GM12864 (cell line): ENCODE results near the gene OR11L1.

Experiments used
- DNase-seq: peaks from one replicate; pipeline ENCODE4 v3.0.0-alpha.2; 2011; ENCODE audit warnings: low read depth
- H3K4me3 ChIP-seq: 2 replicates; pipeline ENCODE4 v1.5.1; 2011; ENCODE audit warnings: mild to moderate bottlenecking, low read depth, low read length, control low read depth
- TF ChIP-seq, protein P1 (sequence below): IDR thresholded peaks from 2 replicates; pipeline ENCODE4 v1.5.1; 2011; ENCODE audit warnings: low read depth, mild to moderate bottlenecking, moderate library complexity, low read length, control low read depth, inconsistent platforms; ENCODE audit errors: missing control alignments

The OR11L1 gene

DNA sequence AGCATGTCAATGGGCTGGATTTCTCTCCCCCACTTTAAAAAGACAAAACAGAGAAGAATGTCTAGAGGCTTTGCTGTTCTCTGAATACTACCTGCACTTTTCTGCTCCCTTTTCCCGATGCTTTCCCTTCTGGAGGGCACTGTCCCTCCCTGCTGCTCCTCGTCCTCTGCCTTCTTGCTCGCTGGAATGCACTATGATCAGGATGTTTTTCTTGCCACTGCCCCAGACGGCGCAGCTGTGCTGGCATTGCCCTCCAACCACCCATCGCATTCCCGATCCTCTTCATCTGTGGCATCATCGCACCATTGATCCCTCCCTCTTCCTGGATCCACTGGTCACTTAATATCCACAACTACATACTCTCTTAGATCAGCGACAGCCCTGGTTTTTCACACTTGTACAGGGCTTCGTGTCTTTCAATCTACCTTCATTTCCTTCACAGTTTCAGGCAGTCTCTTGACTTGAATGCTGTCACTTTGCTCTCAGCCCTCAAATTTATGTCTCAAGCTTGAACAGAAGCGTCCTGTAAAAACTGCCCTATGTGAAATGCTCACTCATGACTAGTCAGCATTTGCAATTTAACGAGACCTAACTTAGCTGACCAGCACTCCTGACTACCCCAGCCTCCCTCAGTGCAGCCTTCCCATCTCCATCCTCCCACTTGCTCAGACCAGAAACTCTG, 3.5 kb upstream of the OR11L1 start:
- DNase-seq = no peak
- TF ChIP-seq, protein P1, sequence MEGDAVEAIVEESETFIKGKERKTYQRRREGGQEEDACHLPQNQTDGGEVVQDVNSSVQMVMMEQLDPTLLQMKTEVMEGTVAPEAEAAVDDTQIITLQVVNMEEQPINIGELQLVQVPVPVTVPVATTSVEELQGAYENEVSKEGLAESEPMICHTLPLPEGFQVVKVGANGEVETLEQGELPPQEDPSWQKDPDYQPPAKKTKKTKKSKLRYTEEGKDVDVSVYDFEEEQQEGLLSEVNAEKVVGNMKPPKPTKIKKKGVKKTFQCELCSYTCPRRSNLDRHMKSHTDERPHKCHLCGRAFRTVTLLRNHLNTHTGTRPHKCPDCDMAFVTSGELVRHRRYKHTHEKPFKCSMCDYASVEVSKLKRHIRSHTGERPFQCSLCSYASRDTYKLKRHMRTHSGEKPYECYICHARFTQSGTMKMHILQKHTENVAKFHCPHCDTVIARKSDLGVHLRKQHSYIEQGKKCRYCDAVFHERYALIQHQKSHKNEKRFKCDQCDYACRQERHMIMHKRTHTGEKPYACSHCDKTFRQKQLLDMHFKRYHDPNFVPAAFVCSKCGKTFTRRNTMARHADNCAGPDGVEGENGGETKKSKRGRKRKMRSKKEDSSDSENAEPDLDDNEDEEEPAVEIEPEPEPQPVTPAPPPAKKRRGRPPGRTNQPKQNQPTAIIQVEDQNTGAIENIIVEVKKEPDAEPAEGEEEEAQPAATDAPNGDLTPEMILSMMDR = no peak
- no peak overlapping the region for H3K4me3 ChIP-seq

DNA sequence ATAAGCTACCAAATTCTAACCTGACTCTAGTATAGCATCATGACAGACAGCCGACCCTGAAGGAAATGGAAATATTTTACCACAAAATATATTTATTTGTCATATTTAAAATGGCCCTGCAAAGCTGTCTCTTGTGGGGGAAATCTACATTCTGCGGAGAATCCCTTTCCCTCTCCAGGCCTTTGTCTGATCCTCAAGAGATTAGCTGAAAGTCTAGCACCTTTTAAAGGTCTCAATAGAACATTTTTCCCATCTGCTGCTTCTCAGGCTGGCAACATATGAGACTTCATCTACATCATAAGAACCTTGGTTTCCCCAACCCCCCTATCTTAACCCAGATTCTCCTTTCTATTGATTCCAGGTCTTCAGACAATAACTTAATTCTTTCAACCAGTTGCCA, 1.7 kb upstream of the OR11L1 start:
- TF ChIP-seq, protein P1 = no peak
- H3K4me3 ChIP-seq = no peak overlapping the region
- DNase-seq = no peak

DNA sequence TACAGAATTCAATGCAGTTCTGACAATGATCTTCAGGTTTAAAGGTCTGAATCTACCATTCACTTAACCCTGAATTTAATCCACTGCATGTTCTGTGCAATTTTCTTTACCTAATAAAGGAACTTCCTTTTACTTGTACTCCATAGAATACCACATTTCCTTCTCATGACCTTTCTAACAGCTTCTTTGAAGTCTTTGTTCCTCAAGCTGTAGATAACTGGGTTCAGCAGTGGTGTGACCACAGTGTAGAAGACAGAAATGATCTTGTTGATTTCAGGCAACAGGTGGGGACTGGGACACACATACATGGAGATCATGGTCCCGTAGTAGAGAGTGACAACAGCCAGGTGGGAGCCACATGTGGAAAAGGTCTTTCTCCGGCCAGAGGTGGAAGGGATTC, 878 bp downstream of the OR11L1 start:
- no peak for DNase-seq
- H3K4me3 ChIP-seq = no peak overlapping the region
- TF ChIP-seq, protein P1 = no peak

DNA sequence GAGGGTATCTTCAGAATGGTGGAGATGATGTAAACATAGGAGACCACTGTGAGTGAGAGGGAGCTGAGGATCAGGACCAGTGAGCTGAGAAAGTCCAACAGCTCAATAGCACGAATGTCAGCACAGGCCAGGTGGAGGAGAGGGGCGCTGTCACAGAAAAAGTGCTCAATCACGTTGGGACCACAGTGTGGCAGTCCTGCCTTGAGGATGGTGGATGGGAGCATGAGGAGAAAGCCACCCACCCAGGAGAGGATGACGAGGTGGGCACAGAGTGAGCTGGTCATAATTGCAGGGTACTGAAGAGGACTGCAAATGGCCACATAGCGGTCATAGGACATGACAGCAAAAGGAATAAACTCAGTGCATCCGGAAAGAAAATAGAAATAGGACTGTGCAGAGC, 8.1 kb downstream of the OR11L1 start:
- TF ChIP-seq, protein P1 = no peak
- no peak overlapping the region for H3K4me3 ChIP-seq
- DNase-seq = no peak

DNA sequence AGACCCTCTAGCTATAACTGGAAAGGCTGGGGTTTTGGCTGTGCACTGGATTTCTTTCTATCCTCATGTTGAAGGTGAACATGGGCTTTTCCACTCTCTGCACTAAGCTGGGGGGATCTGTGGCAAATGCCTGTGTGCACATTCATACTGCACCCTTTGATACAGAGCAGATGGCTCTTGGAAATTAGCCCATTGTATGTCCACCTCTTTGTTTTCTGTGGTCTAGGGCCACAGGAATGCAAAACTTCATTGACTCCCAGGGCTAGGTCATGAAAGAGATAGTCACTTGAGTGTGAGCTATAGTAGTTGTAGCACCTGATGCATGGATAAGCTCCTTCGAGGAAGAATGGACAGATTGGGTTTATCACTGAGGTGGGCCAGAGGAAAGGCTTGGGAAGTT, 12.0 kb downstream of the OR11L1 start:
- no peak overlapping the region for H3K4me3 ChIP-seq
- TF ChIP-seq, protein P1 = no peak
- no peak for DNase-seq

DNA sequence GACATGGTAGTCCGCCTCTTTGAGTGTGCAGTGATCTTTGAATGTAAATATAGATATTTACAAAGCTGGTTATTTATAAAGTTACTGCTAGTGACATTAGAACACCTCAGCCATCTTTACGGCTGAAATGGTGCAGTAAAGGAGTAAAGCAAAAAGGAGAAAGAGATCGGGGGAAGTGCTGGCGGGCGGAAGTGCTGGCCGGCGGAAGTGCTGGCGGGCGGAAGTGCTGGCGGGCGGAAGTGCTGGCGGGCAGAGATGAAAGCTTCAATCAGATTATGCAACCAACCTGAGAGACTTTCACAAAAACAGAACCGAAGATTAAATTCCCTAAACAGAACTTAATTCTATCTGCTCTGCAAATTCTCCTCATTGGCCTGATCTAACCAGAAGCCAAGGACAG, 16.3 kb downstream of the OR11L1 start:
- TF ChIP-seq, protein P1 = no peak
- H3K4me3 ChIP-seq = no peak overlapping the region
- no peak for DNase-seq

DNA sequence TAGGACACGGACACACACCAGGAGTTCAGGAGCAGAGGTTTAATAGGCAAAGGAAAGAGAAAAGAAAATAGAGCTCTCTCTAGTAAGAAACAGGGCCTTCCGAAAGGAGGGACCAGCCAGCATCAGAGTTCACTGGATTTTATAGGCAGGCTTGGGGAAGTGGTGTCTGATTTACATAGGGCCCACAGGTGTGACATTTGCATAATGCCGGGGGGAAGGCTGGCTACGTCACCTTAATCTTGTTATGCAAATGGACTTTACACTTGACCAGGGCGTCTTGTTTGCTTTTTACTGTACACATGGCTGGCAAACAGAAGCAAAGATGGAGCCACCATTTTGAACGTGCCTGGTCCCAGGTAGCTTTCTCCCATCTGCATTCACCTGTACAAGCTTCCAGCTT, 17.7 kb downstream of the OR11L1 start, which contains the start of gene OR14A16:
Gene OR14A16, minus strand, starts transcription at position 97 of the 400 bp plus-strand sequence. CDS start 8,390 bp downstream, outside the sequence.
- no peak within 1 kb of the TSS for H3K4me3 ChIP-seq
- DNase-seq = no peak
- TF ChIP-seq, protein P1 = no peak
